T-helper 2 cell (primary cell): ENCODE results near the gene TELO2.

Source experiments
- DNase-seq, 5 experiments: peaks; one replicate each; pipeline versions ENCODE4 v3.0.0 to v3.0.0-alpha.2; 2012 to 2022

TELO2 gene

DNA sequence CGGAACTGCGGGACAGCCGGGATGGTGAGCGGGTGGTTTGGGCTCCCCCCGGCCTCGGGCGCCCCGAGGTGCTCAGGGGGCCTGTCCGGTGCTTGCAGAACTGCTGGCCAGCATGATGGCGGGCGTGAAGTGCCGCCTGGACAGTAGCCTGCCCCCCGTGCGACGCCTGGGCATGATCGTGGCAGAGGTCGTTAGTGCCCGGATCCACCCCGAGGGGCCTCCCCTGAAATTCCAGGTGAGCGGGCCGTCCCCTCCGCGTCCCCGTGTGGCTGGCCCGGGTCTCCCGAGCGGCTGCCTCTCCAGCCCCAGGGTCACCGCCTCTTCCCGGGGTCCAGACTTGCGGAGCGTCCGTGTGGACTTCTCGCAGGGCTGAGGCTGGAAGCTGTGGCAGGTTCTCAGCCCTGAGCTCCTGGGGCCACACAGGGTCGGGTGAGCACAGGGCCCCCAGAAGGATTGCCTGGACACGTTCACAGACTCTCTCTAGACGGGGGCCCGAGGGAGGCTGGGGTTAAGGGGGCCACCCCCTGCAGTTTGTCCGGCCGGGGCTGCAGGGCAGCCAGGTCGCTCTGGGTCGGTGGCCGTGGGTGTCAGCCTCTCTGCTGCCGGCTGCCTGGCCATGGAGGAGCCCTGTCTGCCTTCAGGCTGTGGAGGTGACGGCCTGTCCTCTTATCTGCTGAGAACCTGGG is 7.4 kb downstream of the TELO2 start:
- DNase-seq, result no peak

- DNase-seq, result no peak
These were observed 8.5 kb downstream of the TELO2 start for GRCh38 chr16:1501630-1502029.

GRCh38 chr16:1502092-1503004 is 9.2 kb downstream of the TELO2 start:
- DNase-seq, result no peak

DNA sequence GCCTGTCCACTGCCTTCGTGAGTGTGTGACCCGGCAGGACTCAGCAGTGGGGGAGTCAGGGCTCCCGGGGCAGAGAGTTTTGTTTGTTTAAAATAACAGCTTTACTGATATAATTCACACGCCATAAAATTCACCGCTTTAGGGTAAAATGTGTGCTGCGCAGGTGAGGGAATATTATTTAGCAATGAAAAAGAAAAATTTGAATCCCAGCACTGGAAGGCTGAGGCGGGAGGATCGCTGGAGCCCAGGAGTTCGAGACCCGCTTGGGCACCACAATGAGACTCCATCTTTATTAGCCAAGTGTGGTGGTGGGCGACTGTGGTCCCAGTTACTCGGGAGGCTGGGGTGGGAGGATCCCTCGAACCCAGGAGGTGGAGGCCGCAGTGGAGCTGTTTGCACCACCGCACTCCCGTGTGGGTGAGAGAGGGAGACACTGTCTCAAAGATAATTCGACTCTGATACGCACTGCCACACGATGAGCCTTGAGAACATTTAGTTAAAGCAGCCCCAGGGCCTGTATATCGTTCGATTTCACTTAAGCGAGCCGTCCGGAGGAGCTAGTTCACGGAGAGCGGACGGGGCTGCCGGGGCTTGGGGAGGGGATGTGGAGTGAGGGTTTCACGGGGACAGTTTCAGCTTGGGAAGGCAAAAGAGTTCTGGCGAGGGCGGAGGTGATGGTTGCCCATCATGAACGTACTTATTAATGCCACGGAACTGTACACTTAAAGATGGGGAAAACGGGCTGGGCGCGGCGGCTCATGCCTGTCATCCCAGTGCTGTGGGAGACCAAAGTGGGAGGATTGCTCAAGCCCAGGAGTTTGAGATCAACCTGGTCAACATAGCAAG is 10.2 kb downstream of the TELO2 start:
- no peak for DNase-seq

GRCh38 chr16:1505073-1505844 is 12.1 kb downstream of the TELO2 start:
- DNase-seq, result no peak

DNA sequence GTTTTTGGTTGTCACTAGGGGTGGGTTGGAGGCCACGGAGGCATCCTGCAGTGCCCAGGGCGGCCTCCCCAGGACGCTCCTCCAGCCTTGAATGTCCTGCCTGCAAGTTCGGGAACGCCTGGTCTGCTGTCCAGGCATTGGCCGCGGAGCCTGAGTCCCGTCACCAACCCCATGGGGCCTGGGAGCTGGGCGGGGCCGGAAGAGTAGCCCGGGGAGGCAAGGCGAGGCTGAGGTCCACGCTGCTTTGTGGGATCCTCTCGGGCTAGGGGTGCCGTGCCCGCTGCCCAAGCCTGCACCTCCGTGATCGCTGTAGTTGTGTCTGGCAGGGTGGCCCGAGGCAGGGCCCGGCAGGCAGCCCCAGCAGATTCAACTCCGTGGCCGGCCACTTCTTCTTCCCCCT is 12.8 kb downstream of the TELO2 start:
- DNase-seq, result no peak

- no peak for DNase-seq
These were observed 13.5 kb downstream of the TELO2 start for GRCh38 chr16:1506494-1507213.

DNA sequence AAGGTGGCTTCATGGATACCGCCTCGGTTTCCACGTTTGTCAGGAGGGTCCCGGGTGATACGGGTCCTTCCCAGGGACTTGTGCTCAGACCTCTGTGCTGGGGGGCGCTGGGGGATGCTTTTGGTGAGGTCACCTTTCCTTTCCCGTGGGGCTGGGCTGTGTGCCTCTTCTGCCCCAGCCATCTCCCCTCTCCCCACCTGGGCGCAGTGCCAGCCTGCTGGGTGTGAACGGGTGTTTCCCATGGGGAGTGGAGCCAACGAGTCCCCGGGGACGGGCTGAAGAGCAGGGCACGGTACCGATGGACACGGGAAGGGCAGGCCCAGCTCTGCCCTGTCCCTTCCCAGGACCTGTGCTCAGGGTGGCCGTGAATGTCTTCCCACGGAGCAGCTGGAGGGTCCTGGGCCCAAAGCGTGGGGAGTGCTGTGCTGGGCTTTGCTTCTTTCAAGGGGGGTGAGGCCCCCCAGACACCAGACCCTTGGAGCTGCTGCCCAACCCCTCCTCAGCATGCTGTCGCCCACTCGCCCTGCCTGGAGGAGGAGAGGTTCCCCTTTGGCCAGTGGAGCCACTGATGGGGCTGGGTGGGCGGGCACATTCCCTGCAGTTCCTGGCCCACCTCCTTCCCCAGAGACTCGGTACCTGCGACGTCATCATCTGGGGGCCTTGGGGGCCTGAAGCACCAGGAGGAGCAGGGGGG is 15.5 kb downstream of the TELO2 start:
- DNase-seq, result no peak

GRCh38 chr16:1509307-1510221 is 16.4 kb downstream of the TELO2 start:
- DNase-seq, result no peak

GRCh38 chr16:1510272-1510671 is 17.1 kb downstream of the TELO2 start:
- DNase-seq, result no peak

- DNase-seq, result no peak
These were observed 17.8 kb downstream of the TELO2 start for GRCh38 chr16:1510941-1511351.

DNA sequence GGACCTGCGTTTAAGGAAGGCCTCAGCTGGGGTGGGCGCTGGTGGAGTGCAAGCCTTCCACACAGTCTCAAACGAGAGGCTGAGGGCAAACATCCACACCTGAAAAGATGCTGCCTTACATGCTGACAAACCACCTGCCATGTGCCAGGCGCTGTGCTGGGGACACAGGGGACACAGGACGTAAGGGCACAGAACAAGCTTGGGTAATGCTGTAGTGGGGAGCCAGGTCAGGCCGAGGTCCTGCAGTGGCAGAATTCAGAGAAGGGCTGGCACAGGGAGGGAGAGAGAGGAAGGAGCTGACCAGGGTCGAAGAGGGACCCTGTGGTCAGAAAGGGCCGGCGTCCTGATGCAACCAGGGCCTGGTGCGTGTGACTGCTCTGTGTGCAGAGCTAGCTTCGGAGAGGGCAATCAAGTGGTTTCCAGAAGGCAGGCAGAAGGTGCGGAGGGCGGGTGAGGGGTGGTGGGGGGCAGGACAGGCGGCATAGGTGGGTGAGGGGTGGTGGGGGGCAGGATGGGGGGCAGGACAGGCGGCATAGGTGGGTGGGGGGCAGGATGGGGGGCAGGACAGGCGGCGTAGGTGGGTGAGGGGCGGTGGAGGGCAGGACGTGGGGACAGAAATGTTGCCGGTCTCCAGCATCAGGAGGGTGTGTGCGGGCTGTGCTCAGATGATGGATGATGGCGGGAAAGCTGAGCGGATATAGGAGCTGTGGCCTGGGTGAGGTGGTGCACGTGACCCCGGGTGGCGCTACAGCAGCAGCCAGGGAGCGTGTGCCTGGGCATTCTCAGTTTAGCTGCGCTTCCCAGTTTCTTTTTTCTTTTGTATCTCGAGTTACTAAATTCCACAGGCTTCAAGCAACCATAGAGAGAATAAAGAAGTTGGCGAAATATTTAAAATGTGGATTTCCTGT is 18.8 kb downstream of the TELO2 start:
- DNase-seq, result no peak

GRCh38 chr16:1512774-1513173 is 19.6 kb downstream of the TELO2 start:
- DNase-seq, result no peak

GRCh38 chr16:1514507-1514906 is 21.3 kb downstream of the TELO2 start:
- no peak for DNase-seq

GRCh38 chr16:1518626-1519135 is 25.5 kb downstream of the TELO2 start:
- no peak for DNase-seq

DNA sequence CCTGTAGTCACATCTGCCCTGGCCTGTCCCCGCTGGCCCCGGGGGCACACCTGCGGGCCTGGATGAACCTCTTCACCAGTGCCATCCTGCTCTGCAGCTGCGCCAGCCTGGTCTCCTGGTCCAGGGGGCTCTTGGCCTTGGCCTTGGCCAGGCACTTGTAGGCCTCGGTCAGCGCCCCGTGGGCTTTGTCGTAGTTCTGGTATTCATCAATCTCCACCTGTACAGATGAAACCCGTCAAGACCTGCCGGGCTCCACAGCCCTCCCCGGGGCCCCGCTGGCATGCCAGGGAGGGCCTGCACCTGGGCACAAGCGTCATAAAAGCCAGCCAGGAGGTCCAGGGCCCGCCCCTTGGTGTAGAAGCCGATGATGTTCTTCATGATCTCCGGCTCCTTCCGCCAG is 26.7 kb downstream of the TELO2 start:
- DNase-seq, result no peak

DNA sequence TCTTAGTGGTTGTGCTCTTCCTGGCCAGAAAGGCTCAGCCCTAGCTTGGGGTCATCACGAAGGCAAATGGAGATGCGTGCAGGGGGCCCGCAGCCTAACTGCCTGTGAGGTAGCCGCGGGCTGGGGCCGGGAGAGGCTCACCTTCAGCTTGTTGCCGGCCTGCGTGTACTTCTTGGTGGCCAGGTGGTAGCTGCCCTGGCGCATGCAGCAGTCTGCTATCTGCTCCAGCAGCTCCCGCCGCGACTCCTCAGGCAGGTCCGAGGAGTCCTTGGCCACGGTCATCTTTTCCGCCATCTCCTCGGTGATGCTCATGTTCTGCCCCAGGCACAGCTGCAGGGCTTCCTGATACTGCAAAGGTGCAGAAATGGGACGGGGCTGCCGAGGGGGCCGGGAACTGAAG is 27.3 kb downstream of the TELO2 start:
- DNase-seq, result no peak

DNA sequence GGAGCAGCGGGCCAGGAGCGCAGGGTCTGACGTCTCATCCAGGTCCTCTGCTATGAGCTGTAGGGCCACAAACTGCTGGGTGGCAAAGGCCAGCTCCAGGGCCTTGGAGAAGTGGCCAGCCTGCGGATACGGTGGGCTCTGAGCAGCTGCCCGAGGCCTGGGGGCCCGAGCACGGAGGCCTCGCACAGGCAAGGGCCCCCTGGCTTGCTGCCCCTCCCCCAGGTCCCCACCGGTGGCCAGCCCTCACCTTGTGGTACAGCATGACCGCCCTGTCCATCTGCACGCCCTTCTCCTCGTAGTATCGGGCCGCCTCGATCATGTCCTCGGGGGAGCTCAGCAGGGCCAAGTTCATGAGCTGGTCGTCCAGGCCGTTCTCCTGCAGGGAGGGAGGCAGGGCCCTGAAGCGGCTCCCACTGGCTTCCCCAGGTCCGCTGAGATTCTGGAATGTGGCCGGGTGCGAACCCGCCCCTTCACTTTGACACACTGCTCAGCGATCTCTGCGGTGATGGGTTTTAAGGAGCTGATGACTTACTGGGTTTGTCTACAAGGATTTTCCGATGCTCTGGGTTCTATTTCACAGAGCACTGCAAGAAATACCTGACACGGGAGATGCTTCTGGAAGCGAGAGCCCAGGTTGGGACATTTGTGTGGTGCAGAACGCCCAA is 30.6 kb downstream of the TELO2 start:
- DNase-seq, result no peak
